BE2C (cell line): ENCODE results near the gene KIZ.

ENCODE experiments used
- DNase-seq: peaks from one replicate; pipeline ENCODE4 v3.0.0-alpha.2; 2020
- H3K27me3 ChIP-seq: fragments of 250-450 bp; sonication (Bioruptor Pico); 2 replicates; pipeline ENCODE4 v1.5.1; 2020; ENCODE audit warnings: mild to moderate bottlenecking
- H3K36me3 ChIP-seq: fragments of 250-450 bp; sonication (Bioruptor Pico); 2 replicates; pipeline ENCODE4 v1.5.1; 2020; ENCODE audit warnings: mild to moderate bottlenecking
- H3K4me1 ChIP-seq: fragments of 250-450 bp; sonication (Bioruptor Pico); 2 replicates; pipeline ENCODE4 v1.5.1; 2020
- H3K4me3 ChIP-seq: 2 replicates; pipeline ENCODE4 v1.5.1; 2011; ENCODE audit warnings: low read depth, low read length
- H3K9me3 ChIP-seq: fragments of 250-450 bp; sonication (Bioruptor Pico); 2 replicates; pipeline ENCODE4 v1.5.1; 2020
- TF ChIP-seq, protein P1 (sequence below): IDR thresholded peaks from 2 replicates; pipeline ENCODE4 v1.5.1; 2012; ENCODE audit warnings: mild to moderate bottlenecking, low read depth, low read length

KIZ gene

DNA sequence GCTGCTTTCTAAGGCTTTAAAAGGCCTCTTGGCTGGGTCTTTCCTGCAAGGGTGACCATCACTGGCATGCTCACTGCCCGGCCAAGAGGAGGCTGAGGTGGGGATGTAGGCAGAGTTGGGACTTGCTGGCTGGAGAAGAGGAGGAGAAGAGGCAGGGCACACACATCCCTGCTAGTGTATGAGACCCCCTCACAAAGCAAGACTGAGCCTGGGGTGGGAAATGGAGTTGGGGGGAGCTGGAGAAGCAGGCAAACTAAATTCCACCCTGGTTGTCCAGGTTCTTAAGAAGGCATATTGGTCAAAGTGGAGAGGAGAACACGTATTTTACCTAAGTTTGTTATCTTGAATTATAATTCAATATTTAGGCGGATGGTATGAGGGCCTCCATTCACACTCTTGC is 1.7 kb upstream of the KIZ start:
- no peak for DNase-seq
- Histone ChIP-seq H3K9me3 (no peaks in the 10 kb centered on the region), H3K27me3 (no peaks in the 10 kb centered on the region), H3K36me3 (no peaks in the 10 kb centered on the region), H3K4me1 (no peaks in the 10 kb centered on the region; the same call in 1 of the 2 replicates), H3K4me3 (no peak overlapping the region)
- TF ChIP-seq, protein P1, sequence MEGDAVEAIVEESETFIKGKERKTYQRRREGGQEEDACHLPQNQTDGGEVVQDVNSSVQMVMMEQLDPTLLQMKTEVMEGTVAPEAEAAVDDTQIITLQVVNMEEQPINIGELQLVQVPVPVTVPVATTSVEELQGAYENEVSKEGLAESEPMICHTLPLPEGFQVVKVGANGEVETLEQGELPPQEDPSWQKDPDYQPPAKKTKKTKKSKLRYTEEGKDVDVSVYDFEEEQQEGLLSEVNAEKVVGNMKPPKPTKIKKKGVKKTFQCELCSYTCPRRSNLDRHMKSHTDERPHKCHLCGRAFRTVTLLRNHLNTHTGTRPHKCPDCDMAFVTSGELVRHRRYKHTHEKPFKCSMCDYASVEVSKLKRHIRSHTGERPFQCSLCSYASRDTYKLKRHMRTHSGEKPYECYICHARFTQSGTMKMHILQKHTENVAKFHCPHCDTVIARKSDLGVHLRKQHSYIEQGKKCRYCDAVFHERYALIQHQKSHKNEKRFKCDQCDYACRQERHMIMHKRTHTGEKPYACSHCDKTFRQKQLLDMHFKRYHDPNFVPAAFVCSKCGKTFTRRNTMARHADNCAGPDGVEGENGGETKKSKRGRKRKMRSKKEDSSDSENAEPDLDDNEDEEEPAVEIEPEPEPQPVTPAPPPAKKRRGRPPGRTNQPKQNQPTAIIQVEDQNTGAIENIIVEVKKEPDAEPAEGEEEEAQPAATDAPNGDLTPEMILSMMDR, result no peak

DNA sequence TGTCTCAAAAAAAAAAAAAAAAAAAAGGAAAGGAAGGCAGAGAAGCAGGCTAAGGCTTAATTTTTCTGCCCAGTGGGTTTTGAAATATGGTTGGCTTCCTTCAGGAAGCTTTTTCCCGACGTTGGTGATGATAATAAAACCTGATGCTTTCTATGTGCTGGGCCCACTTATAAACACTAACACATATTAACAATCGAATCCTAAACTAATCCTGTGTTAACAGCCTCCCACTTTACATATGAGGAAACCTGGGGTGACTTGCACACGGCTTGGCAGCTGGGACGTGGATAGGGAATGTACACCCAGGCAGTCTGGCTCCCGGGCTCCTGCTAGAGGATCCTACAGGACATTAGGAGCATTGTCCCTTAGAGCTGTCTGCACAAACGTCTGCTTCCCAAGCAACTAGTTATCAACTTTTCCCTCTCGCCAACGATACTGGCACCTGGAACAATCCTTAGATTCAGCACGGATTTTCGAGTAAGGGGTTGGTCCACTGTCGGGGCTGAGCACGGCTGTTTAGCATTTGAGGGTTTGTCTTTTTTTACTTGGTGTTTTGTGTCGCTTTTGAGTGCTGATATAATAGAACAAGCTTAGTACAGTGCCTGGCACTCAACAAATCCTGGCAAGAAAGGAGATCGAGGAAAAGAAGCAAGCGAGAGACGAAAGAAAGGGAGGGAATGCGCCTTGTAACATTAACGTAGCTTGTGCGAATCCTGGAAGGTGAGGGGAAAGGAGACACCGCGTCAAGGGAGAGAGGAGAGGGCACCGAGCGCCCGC is 622 bp upstream of the KIZ start:
- H3K27me3 ChIP-seq, result no peaks in the 10 kb centered on the region
- no peaks in the 10 kb centered on the region for H3K36me3 ChIP-seq
- TF ChIP-seq, protein P1, result peak; percentile 44
- no peaks in the 10 kb centered on the region; the same call in 1 of the 2 replicates for H3K4me1 ChIP-seq
- peak overlapping the region; percentile 80 for H3K4me3 ChIP-seq
- DNase-seq, result peak; percentile 72
- H3K9me3 ChIP-seq, result no peaks in the 10 kb centered on the region

DNA sequence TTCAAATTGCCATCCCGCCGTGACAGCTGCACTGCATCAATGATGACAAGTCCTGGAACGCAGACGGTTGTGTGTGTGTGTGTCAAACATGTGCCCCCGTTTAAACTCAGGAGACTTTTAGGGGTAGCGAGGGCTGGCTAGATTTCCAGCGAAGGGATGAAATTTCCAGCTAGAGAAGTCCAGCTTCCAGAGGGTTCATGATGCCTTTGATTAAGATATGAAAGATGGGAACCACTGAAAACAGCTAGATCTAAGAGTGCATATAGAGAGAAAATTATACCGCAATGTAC is 644 bp downstream of the KIZ start:
- Histone ChIP-seq H3K4me3 (peak overlapping the region; percentile 88), H3K27me3 (no peaks in the 10 kb centered on the region), H3K36me3 (no peaks in the 10 kb centered on the region), H3K9me3 (no peaks in the 10 kb centered on the region), H3K4me1 (no peaks in the 10 kb centered on the region; the same call in 1 of the 2 replicates)
- no peak for DNase-seq
- TF ChIP-seq, protein P1, result no peak

DNA sequence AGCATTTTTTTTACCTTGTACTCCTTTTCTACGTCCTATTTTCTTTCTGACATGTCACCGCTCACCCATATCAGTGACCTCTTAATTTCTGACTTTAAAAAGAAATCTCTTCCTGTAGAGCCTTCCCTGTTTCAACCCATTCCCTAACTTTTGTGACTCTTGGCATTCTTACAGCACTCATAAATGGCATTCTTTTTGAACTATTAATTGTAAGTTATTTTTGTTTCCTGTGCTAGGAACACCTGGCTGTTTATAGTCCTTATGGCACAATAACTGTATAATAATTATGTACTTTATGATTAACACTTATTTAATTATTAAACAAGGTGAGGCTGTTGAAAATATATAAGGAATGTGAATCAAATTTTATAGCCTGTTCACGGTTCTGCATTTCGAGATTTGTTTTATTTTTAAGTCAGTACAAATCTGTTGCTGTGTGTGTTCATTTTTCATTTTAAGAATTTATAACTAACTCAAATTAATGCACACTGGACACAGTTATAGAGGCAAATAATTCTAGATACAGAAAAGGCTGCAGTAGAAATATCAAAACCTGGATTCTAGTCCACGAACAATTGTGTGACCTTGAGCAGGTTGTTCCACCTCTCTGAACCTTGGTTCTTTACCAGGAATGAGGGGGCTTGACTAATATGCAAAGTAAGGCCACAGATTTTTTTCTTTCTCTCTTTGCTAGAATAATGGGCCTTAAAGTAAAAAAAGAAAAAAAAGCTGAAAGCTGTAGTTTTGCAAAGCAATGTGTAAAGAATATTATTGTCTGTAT is 1.5 kb downstream of the KIZ start:
- DNase-seq, result no peak
- peak overlapping the region; percentile 88 for H3K4me3 ChIP-seq
- H3K36me3 ChIP-seq, result peaks cover 6% of the 10 kb centered on the region
- H3K27me3 ChIP-seq, result no peaks in the 10 kb centered on the region
- H3K4me1 ChIP-seq, result no peaks in the 10 kb centered on the region; the same call in 1 of the 2 replicates
- no peaks in the 10 kb centered on the region for H3K9me3 ChIP-seq
- TF ChIP-seq, protein P1, result no peak

DNA sequence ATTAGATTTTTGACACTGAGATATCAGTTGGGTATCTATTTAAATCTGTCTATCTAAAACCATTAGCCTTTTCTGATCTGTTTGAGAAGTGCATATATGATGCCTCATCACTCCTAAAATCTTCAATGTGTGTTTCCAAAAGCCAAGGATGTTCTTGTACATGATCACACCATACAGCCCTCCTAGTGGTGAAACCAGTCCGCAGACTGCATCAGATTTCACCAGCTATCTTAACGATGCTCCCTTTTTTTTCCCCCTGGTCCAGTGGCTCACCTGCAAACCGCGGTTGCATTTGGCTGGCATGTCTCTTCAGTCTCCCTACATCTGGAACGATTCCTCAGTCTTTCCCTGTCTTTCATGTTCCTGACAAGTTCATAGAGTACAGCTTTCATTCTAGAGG is 4.0 kb downstream of the KIZ start:
- Histone ChIP-seq H3K4me1 (no peaks in the 10 kb centered on the region; the same call in 1 of the 2 replicates), H3K4me3 (no peak overlapping the region), H3K9me3 (no peaks in the 10 kb centered on the region), H3K27me3 (no peaks in the 10 kb centered on the region), H3K36me3 (peaks cover 9% of the 10 kb centered on the region)
- TF ChIP-seq, protein P1, result peak; percentile 60
- DNase-seq, result no peak

DNA sequence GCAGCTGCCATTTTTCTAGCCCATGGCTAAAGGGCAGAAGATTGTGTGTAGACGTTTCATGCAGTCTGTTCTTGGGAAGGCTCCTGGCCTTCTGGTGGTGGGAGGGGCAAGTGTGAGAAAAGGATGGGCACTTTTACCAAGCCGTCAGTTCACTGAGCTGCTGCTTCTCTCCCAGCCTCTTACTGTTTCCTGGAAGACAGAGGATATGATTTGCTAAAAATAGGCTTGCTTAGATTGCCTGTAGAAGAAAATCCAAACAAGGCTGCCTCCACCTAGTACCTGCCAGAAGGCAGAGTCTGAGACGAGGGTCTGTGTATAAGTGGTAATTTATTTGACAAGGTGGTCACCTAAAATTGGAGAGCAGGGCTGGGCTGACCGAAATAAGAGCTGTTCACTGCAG is 7.5 kb downstream of the KIZ start:
- H3K4me1 ChIP-seq, result no peaks in the 10 kb centered on the region; the same call in 1 of the 2 replicates
- no peak for DNase-seq
- H3K36me3 ChIP-seq, result peaks cover 17% of the 10 kb centered on the region
- TF ChIP-seq, protein P1, result no peak
- H3K9me3 ChIP-seq, result no peaks in the 10 kb centered on the region
- no peaks in the 10 kb centered on the region for H3K27me3 ChIP-seq
- H3K4me3 ChIP-seq, result no peak overlapping the region
